KOPT-K1 (cell line): ENCODE data around the gene R3HDM4.

Source experiments
- H3K27ac ChIP-seq: fragments of 200-600 bp; sonication (generic); 2 replicates; pipeline ENCODE4 v1.5.1; 2016; ENCODE audit warnings: antibody characterized with exemption, mild to moderate bottlenecking, low read depth, low read length; ENCODE audit not compliant: poor library complexity, severe bottlenecking
- H3K36me3 ChIP-seq: fragments of 200-600 bp; sonication (generic); 2 replicates; pipeline ENCODE4 v1.5.1; 2017; ENCODE audit warnings: antibody characterized with exemption, mild to moderate bottlenecking, low read length, moderate library complexity; ENCODE audit not compliant: insufficient read depth
- H3K9me3 ChIP-seq: fragments of 200-600 bp; sonication (generic); 2 replicates; pipeline ENCODE4 v1.5.1; 2017; ENCODE audit warnings: antibody characterized with exemption, low read length, mild to moderate bottlenecking; ENCODE audit not compliant: insufficient read depth, poor library complexity, severe bottlenecking

The R3HDM4 gene

GRCh38 chr19:939922-940321 lies 26.9 kb upstream of the R3HDM4 start:
- no peak overlapping the region for H3K27ac ChIP-seq
- no peaks in the 10 kb centered on the region for H3K9me3 ChIP-seq
- no peaks in the 10 kb centered on the region for H3K36me3 ChIP-seq

GRCh38 chr19:939439-939838 lies 26.4 kb upstream of the R3HDM4 start:
- H3K9me3 ChIP-seq = no peaks in the 10 kb centered on the region
- no peak overlapping the region for H3K27ac ChIP-seq
- no peaks in the 10 kb centered on the region for H3K36me3 ChIP-seq

GRCh38 chr19:938233-938923 lies 25.4 kb upstream of the R3HDM4 start:
- Histone ChIP-seq H3K36me3 (no peaks in the 10 kb centered on the region), H3K9me3 (no peaks in the 10 kb centered on the region), H3K27ac (no peak overlapping the region)

- Histone ChIP-seq H3K9me3 (no peaks in the 10 kb centered on the region), H3K36me3 (no peaks in the 10 kb centered on the region), H3K27ac (no peak overlapping the region)
Observed at GRCh38 chr19:937259-937694, 24.3 kb upstream of the R3HDM4 start.

- H3K36me3 ChIP-seq = no peaks in the 10 kb centered on the region
- no peak overlapping the region for H3K27ac ChIP-seq
- no peaks in the 10 kb centered on the region for H3K9me3 ChIP-seq
Observed at GRCh38 chr19:936175-936546, 23.1 kb upstream of the R3HDM4 start.

- no peak overlapping the region for H3K27ac ChIP-seq
- no peaks in the 10 kb centered on the region for H3K36me3 ChIP-seq
- H3K9me3 ChIP-seq = no peaks in the 10 kb centered on the region
Observed at GRCh38 chr19:934865-935479, 22.0 kb upstream of the R3HDM4 start.

- no peak overlapping the region for H3K27ac ChIP-seq
- peaks cover 4% of the 10 kb centered on the region; the same call in 1 of the 2 replicates for H3K36me3 ChIP-seq
- no peaks in the 10 kb centered on the region for H3K9me3 ChIP-seq
Observed at GRCh38 chr19:934197-934840, 21.3 kb upstream of the R3HDM4 start.

- Histone ChIP-seq H3K36me3 (peaks cover 4% of the 10 kb centered on the region; the same call in 1 of the 2 replicates), H3K27ac (no peak overlapping the region), H3K9me3 (no peaks in the 10 kb centered on the region)
Observed at GRCh38 chr19:933553-933882, 20.5 kb upstream of the R3HDM4 start.

- Histone ChIP-seq H3K27ac (no peak overlapping the region), H3K36me3 (peaks cover 4% of the 10 kb centered on the region; the same call in 1 of the 2 replicates), H3K9me3 (no peaks in the 10 kb centered on the region)
Observed at GRCh38 chr19:932648-933552, 19.9 kb upstream of the R3HDM4 start.

GRCh38 chr19:931860-932647 lies 19.0 kb upstream of the R3HDM4 start:
- no peaks in the 10 kb centered on the region for H3K9me3 ChIP-seq
- H3K27ac ChIP-seq = no peak overlapping the region
- H3K36me3 ChIP-seq = peaks cover 4% of the 10 kb centered on the region; the same call in 1 of the 2 replicates

GRCh38 chr19:929891-930258 lies 16.9 kb upstream of the R3HDM4 start:
- no peaks in the 10 kb centered on the region for H3K9me3 ChIP-seq

GRCh38 chr19:929203-929890 lies 16.3 kb upstream of the R3HDM4 start:
- Histone ChIP-seq H3K36me3 (peaks cover 4% of the 10 kb centered on the region; the same call in 1 of the 2 replicates), H3K27ac (no peak overlapping the region)

More at GRCh38 chr19:929891-930258, 16.9 kb upstream of the R3HDM4 start:
- Histone ChIP-seq H3K27ac (no peak overlapping the region), H3K36me3 (peaks cover 4% of the 10 kb centered on the region; the same call in 1 of the 2 replicates)

GRCh38 chr19:928471-929202 lies 15.6 kb upstream of the R3HDM4 start:
- Histone ChIP-seq H3K9me3 (no peaks in the 10 kb centered on the region), H3K27ac (no peak overlapping the region), H3K36me3 (peaks cover 4% of the 10 kb centered on the region; the same call in 1 of the 2 replicates)

More at GRCh38 chr19:929203-929890, 16.3 kb upstream of the R3HDM4 start:
- H3K9me3 ChIP-seq = no peaks in the 10 kb centered on the region
